PC-3 (cell line): ENCODE measurements around the gene BMPER. TPM values are rescaled to one million over a fixed set of nuclear protein-coding genes. Genes with fewer than 3 reads are reported as not detected.

Experiments used
- ATAC-seq: fragments of 200-7000 bp; cut with Tn5 transposase; 2 replicates; pipeline ENCODE4 v1.9.1; 2020; ENCODE audit warnings: mild to moderate bottlenecking, moderate library complexity
- BruUV-seq: library from RNA; stranded (reverse); fragments of 400-500 nt; replicated peaks from 2 replicates; lab custom pipeline; 2021; lab: Mats Ljungman, UMichigan
- CTCF ChIA-PET: fragments of 300-600 bp; sonication (Branson Sonifier 250); formaldehyde crosslinking; loops from one replicate; lab custom pipeline; 2022; ENCODE audit warnings: antibody characterized with exemption; lab: Charles Lee
- POLR2A ChIA-PET: fragments of 300-600 bp; sonication (Branson Sonifier 250); formaldehyde crosslinking; loops from one replicate; lab custom pipeline; 2022; ENCODE audit warnings: antibody characterized with exemption; ENCODE audit not compliant: unreplicated experiment; lab: Charles Lee
- DNase-seq: peaks from one replicate; pipeline ENCODE4 v3.0.0-alpha.2; 2015
- H2AFZ ChIP-seq: fragments of 300-600 bp; sonication (generic); 2 replicates; pipeline ENCODE4 v1.6.0; 2016; ENCODE audit warnings: antibody characterized with exemption, low read length
- H3F3A ChIP-seq: fragments of 300-600 bp; sonication (generic); one replicate; pipeline ENCODE4 v1.6.0; 2017; ENCODE audit warnings: antibody characterized with exemption, low read length, control low read depth, mild to moderate bottlenecking; ENCODE audit not compliant: unreplicated experiment
- H3K27ac ChIP-seq: fragments of 300-600 bp; sonication (generic); 2 replicates; pipeline ENCODE4 v1.5.1; 2016; ENCODE audit warnings: mild to moderate bottlenecking, low read length
- H3K27me3 ChIP-seq: fragments of 300-600 bp; sonication (generic); 2 replicates; pipeline ENCODE4 v1.6.1; 2016; ENCODE audit warnings: low read length, mixed read lengths
- H3K36me3 ChIP-seq: fragments of 300-600 bp; sonication (generic); 2 replicates; pipeline ENCODE4 v1.6.1; 2016; ENCODE audit warnings: low read depth, mixed run types, low read length, mixed read lengths
- H3K4me1 ChIP-seq: fragments of 300-600 bp; sonication (generic); 2 replicates; pipeline ENCODE4 v1.5.1; 2016; ENCODE audit warnings: low read length; ENCODE audit not compliant: insufficient read depth
- H3K4me2 ChIP-seq: fragments of 300-600 bp; sonication (generic); 2 replicates; pipeline ENCODE4 v1.6.0; 2016; ENCODE audit warnings: low read length
- H3K4me3 ChIP-seq: fragments of 300-600 bp; sonication (generic); 2 replicates; pipeline ENCODE4 v1.5.1; 2016; ENCODE audit warnings: mild to moderate bottlenecking, low read length, mixed read lengths
- H3K79me2 ChIP-seq: fragments of 300-600 bp; sonication (generic); 2 replicates; pipeline ENCODE4 v1.6.1; 2017; ENCODE audit warnings: low read length, mixed read lengths
- H3K9ac ChIP-seq: fragments of 300-600 bp; sonication (generic); 2 replicates; pipeline ENCODE4 v1.6.0; 2016; ENCODE audit warnings: mild to moderate bottlenecking, low read length
- H3K9me2 ChIP-seq: fragments of 300-600 bp; sonication (generic); replicated peaks from 2 replicates; pipeline ENCODE4 v1.6.1; 2016; ENCODE audit warnings: mixed run types, low read length, mixed read lengths
- H3K9me3 ChIP-seq: fragments of 300-600 bp; sonication (generic); 2 replicates; pipeline ENCODE4 v1.6.1; 2016; ENCODE audit warnings: low read length, mixed read lengths
- H4K20me1 ChIP-seq: fragments of 300-600 bp; sonication (generic); 2 replicates; pipeline ENCODE4 v1.6.1; 2016; ENCODE audit warnings: low read length, mixed read lengths
- EZH2 ChIP-seq: fragments of 300-600 bp; sonication (generic); IDR thresholded peaks from one replicate; pipeline ENCODE4 v1.6.1; 2017; ENCODE audit warnings: antibody characterized with exemption, mild to moderate bottlenecking, low read length; ENCODE audit not compliant: unreplicated experiment
- EZH2phosphoT487 ChIP-seq: fragments of 300-600 bp; sonication (generic); IDR thresholded peaks from 2 replicates; pipeline ENCODE4 v1.6.1; 2018; ENCODE audit warnings: mild to moderate bottlenecking, antibody characterized with exemption, low read length, borderline replicate concordance
- intact Hi-C: fragments of 100-400 bp; cut with micrococcal nuclease; formaldehyde crosslinking; loops from 2 replicates; pipeline ENCODE4 v1.9.0; 2023
- total RNA-seq: library from RNA; depleted of rRNA; stranded (reverse); fragments of >200 nt; gene quantifications from 2 replicates; pipeline ENCODE4 v1.2.3, GENCODE V29; 2014
- TF ChIP-seq, protein P1 (sequence below): fragments of 300-600 bp; sonication (generic); conservative IDR thresholded peaks from 2 replicates; pipeline ENCODE4 v1.5.1; 2017; ENCODE audit warnings: antibody characterized with exemption, low read depth, mild to moderate bottlenecking, low read length

Gene BMPER
- total RNA-seq, 1 experiment from 2014 or later = 0.11 TPM

DNA sequence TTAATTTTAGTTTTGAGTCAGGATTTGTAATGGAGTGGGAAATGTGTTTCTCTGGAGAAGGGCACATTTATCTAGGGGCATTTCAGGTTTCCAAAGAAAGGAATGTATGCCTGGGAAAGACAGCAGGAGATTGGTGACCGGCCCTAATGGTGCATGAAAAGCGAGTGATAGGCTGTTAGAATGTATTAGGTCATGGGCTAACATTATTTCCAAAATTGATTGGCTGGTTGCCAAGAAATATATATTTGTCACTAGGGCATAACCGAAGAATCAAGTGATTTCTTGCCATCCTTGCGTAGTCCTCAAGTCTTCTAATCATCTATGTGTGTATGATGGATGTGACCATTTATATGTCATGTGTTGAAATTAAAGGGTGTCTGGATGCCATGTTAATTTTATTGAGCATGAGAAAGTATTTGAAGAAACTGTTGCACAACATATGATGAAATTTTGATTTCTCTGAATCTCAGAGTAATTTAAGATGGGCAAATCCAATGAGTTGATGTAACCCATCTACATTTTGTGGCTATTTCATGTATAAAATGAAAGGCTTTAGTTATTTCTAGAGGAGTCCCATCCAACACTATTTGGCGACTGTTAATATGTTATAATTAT, 248.4 kb downstream of the BMPER start:
- TF ChIP-seq, protein P1, sequence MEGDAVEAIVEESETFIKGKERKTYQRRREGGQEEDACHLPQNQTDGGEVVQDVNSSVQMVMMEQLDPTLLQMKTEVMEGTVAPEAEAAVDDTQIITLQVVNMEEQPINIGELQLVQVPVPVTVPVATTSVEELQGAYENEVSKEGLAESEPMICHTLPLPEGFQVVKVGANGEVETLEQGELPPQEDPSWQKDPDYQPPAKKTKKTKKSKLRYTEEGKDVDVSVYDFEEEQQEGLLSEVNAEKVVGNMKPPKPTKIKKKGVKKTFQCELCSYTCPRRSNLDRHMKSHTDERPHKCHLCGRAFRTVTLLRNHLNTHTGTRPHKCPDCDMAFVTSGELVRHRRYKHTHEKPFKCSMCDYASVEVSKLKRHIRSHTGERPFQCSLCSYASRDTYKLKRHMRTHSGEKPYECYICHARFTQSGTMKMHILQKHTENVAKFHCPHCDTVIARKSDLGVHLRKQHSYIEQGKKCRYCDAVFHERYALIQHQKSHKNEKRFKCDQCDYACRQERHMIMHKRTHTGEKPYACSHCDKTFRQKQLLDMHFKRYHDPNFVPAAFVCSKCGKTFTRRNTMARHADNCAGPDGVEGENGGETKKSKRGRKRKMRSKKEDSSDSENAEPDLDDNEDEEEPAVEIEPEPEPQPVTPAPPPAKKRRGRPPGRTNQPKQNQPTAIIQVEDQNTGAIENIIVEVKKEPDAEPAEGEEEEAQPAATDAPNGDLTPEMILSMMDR = no peak
- TF ChIP-seq EZH2 (no peak), EZH2phosphoT487 (no peak)
- Histone ChIP-seq H3K9ac (no peak overlapping the region), H3K4me1 (no peaks in the 10 kb centered on the region), H3K79me2 (no peaks in the 10 kb centered on the region), H3K4me2 (no peak overlapping the region), H3K9me3 (no peaks in the 10 kb centered on the region), H3K27me3 (peaks cover 20% of the 10 kb centered on the region), H3F3A (no peaks in the 10 kb centered on the region), H4K20me1 (no peaks in the 10 kb centered on the region), H3K4me3 (no peak overlapping the region), H3K9me2 (no peaks in the 10 kb centered on the region), H3K27ac (no peak overlapping the region), H3K36me3 (no peaks in the 10 kb centered on the region), H2AFZ (no peak overlapping the region)
- intact Hi-C loops = no loop called here
- no TSS peak for BruUV-seq
- DNase-seq = no peak
- ChIA-PET CTCF (no interaction called here), POLR2A (no interaction called here)
- ATAC-seq = no peak

DNA sequence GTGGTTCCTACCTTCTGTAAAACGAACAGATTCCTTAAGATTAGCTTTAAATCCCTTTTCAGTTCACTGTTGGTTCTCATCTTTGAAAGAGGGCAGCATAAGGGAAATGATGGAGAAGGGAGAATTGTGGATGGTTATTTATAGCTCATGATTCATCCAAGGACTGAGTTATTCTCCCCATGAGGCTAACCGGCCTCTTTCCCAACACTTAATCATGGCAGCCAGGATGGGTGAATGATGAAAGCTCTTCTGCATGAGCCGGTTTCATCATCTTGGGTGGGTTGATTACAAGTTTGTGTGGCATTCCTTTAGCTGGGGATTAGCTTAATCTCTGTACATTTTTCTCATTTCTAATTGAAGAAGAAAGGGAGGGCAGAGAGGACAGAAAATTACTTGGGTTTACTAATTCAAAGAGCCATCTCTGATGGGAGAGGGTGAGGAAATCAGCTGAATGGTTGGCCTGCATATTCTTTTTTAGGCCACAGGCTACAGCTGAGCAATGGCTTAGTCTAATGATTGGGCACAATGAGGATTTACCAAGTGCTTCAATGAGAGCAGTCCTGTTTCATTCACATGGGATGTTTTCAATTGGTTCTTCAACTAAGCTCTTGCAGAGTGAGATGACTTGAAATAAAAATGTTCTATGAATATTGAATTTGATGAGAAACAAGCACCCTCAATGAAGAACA, 250.0 kb downstream of the BMPER start:
- ATAC-seq (no peak), DNase-seq (no peak)
- Histone ChIP-seq H3K79me2 (no peaks in the 10 kb centered on the region), H3K9ac (no peak overlapping the region), H3K4me2 (no peak overlapping the region), H4K20me1 (no peaks in the 10 kb centered on the region), H3K4me1 (no peaks in the 10 kb centered on the region), H3K9me3 (no peaks in the 10 kb centered on the region), H3K9me2 (no peaks in the 10 kb centered on the region), H3F3A (no peaks in the 10 kb centered on the region), H2AFZ (no peak overlapping the region), H3K4me3 (no peak overlapping the region), H3K27ac (no peak overlapping the region), H3K27me3 (peaks cover 6% of the 10 kb centered on the region; the same call in 1 of the 2 replicates), H3K36me3 (no peaks in the 10 kb centered on the region)
- TF ChIP-seq EZH2 (no peak), EZH2phosphoT487 (no peak)
- TF ChIP-seq, protein P1 = no peak
- POLR2A ChIA-PET = no interaction called here
- BruUV-seq = no TSS peak
- intact Hi-C loops = no loop called here
- CTCF ChIA-PET = no interaction called here

DNA sequence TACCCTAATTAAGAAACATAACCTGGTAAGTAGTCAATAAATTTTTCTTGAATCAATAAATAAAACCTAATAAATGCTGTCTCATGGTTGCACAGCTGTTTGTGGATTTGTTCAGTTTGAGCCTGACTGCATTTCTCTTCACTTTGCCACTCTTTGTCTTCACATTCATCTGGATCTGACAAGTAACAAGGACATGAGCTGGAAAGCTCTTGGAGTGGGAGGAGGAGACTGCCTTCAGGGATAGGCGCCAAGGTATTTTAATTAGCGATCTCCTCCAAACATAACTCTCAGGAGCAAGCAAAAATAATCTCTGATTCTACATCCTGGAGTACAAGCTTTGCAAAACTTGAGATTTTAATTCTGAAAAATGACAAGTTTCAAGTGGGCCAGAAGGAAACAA, 251.0 kb downstream of the BMPER start:
- no peaks in the 10 kb centered on the region for H3K9me2 ChIP-seq
- no TSS peak for BruUV-seq
- H3K9me3 ChIP-seq = no peaks in the 10 kb centered on the region
- H3K4me2 ChIP-seq = no peak overlapping the region
- no peak overlapping the region for H3K27ac ChIP-seq
- TF ChIP-seq EZH2phosphoT487 = no peak
- TF ChIP-seq, protein P1 = no peak
- no peak for TF ChIP-seq EZH2
- no peak overlapping the region for H3K4me3 ChIP-seq
- no peaks in the 10 kb centered on the region for H3K4me1 ChIP-seq
- H2AFZ ChIP-seq = no peak overlapping the region
- no peaks in the 10 kb centered on the region for H3K36me3 ChIP-seq
- ATAC-seq (no peak), DNase-seq (no peak)
- no peaks in the 10 kb centered on the region for H4K20me1 ChIP-seq
- H3K9ac ChIP-seq = no peak overlapping the region
- H3K79me2 ChIP-seq = no peaks in the 10 kb centered on the region
- H3F3A ChIP-seq = no peaks in the 10 kb centered on the region
- ChIA-PET POLR2A (no interaction called here), CTCF (interaction anchor here (0.6 kb wide), 1 partner anchor 299 kb away, joined by 6 read pairs; no protein-coding TSS in a partner anchor)
- H3K27me3 ChIP-seq = no peaks in the 10 kb centered on the region; the same call in 1 of the 2 replicates
- intact Hi-C loops = no loop called here
